Measurements from ENCODE around the gene BRD3.

The BRD3 gene

DNA sequence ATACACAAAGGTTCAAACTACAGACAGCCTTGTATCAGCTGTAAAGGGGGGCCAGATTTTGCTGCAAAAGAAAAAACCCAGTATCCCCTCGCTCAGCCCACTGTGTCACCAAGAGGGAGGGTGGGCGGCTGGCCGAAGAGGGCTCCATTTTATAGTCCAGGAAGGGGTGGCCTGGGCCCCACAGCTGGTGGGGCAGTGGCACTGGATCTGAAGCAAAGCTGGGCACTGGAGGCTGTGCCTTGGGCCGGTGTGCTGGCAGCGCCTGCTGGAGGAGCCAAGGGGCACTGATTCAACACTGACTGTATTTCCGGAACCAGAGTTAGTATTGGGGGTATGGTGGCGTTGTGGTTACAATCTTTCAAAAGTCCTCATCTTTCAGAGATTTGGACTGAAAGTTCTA lies 9.1 kb downstream of the BRD3 start:
- no peak overlapping the region for H3K27ac ChIP-seq
- peaks cover 19% of the 10 kb centered on the region for H3K36me3 ChIP-seq
- TF ChIP-seq, protein P1, sequence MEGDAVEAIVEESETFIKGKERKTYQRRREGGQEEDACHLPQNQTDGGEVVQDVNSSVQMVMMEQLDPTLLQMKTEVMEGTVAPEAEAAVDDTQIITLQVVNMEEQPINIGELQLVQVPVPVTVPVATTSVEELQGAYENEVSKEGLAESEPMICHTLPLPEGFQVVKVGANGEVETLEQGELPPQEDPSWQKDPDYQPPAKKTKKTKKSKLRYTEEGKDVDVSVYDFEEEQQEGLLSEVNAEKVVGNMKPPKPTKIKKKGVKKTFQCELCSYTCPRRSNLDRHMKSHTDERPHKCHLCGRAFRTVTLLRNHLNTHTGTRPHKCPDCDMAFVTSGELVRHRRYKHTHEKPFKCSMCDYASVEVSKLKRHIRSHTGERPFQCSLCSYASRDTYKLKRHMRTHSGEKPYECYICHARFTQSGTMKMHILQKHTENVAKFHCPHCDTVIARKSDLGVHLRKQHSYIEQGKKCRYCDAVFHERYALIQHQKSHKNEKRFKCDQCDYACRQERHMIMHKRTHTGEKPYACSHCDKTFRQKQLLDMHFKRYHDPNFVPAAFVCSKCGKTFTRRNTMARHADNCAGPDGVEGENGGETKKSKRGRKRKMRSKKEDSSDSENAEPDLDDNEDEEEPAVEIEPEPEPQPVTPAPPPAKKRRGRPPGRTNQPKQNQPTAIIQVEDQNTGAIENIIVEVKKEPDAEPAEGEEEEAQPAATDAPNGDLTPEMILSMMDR (IDR thresholded peaks at IDR 0.05): no peak
- H3K4me3 ChIP-seq (ENCODE audit: low read depth in 1 of 2, low read length in 1 of 2): no peak overlapping the region
- peaks cover 24 to 29% of the 10 kb centered on the region in 2 experiments for H3K4me1 ChIP-seq (ENCODE audit: control insufficient read depth in 1 of 2, insufficient read depth in 1 of 2, low read depth in 1 of 2, low read length in 1 of 2)
- H3K27me3 ChIP-seq: no peaks in the 10 kb centered on the region
- H3K9me3 ChIP-seq: no peaks in the 10 kb centered on the region

- Histone ChIP-seq H3K9me3 (no peaks in the 10 kb centered on the region), H3K27ac (no peak overlapping the region), H3K36me3 (peaks cover 22% of the 10 kb centered on the region), H3K4me3 (ENCODE audit: low read depth in 1 of 2, low read length in 1 of 2) (no peak overlapping the region), H3K27me3 (no peaks in the 10 kb centered on the region), H3K4me1 (ENCODE audit: control insufficient read depth in 1 of 2, insufficient read depth in 1 of 2, low read depth in 1 of 2, low read length in 1 of 2) (peaks cover 24 to 29% of the 10 kb centered on the region in 2 experiments)
- TF ChIP-seq, protein P1 (IDR thresholded peaks at IDR 0.05): no peak
These were observed 9.8 kb downstream of the BRD3 start for GRCh38 chr9:134057751-134058701.

DNA sequence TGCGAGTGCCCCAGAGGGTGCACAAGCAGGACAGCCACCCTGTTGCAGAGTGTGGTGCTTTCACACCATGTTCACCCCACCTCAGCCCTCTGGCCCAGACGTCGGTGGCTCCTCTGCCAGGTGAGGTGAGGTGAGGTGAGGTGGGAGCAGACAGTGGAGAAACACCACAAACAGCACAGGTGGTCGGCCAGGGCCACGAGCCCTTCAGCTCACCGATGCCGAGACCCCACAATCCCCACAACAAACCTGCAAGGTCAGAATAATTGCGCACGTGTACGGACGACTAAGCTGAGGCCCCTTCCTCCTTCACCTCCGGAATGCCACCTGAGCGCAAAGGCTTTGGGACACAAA lies 10.5 kb downstream of the BRD3 start:
- H3K36me3 ChIP-seq: peaks cover 29% of the 10 kb centered on the region
- peaks cover 24 to 29% of the 10 kb centered on the region in 2 experiments for H3K4me1 ChIP-seq (ENCODE audit: control insufficient read depth in 1 of 2, insufficient read depth in 1 of 2, low read depth in 1 of 2, low read length in 1 of 2)
- no peak overlapping the region for H3K4me3 ChIP-seq (ENCODE audit: low read depth in 1 of 2, low read length in 1 of 2)
- TF ChIP-seq, protein P1 (IDR thresholded peaks at IDR 0.05): no peak
- H3K27ac ChIP-seq: no peak overlapping the region
- no peaks in the 10 kb centered on the region for H3K9me3 ChIP-seq
- no peaks in the 10 kb centered on the region for H3K27me3 ChIP-seq

DNA sequence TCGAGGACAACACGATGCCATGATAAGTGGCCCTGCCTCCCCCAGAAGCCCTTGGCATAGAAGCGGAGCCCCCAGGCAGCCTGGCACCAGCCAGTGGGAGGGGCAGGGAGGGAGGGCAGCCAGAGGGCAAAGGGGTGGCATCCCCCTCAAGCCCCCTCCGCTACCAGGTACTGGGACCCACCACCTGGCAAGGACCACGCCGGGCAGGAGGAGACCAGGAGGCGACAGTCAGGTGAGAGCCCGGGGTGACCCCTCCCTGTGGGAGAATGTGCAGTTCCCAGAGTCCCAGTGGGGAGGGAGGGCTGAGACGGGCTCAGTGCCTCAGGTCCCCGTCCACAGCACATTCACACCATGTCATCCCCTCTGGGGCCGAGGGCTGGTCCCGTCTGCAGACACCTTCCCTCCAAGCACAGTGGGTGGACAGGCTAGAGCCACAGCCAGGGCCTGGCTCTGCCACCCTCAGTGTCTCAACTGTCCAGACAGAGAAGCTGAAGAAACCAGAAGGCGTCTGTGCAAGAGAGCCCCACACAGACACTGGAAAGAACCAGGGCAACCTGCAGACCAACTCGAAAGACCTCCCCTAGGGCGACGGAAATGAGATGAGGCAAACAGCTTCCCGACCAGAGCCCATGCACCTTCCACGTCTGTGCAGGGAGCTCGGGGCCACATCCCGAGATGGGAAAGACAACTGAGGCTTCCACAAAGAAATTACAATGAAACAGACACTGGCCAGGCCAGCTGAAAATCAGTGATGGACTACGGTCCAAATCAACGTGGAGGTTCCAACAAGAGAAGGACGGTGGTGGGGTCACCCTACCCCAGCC lies 11.1 kb downstream of the BRD3 start:
- Histone ChIP-seq H3K4me3 (ENCODE audit: low read depth in 1 of 2, low read length in 1 of 2) (no peak overlapping the region), H3K9me3 (no peaks in the 10 kb centered on the region), H3K36me3 (peaks cover 34% of the 10 kb centered on the region), H3K27ac (no peak overlapping the region), H3K4me1 (ENCODE audit: control insufficient read depth in 1 of 2, insufficient read depth in 1 of 2, low read depth in 1 of 2, low read length in 1 of 2) (peaks cover 24 to 29% of the 10 kb centered on the region in 2 experiments), H3K27me3 (no peaks in the 10 kb centered on the region)
- TF ChIP-seq, protein P1 (IDR thresholded peaks at IDR 0.05): no peak

GRCh38 chr9:134055981-134056461 lies 11.8 kb downstream of the BRD3 start:
- H3K27ac ChIP-seq: no peak overlapping the region
- no peaks in the 10 kb centered on the region for H3K9me3 ChIP-seq
- H3K36me3 ChIP-seq: peaks cover 41% of the 10 kb centered on the region
- TF ChIP-seq, protein P1 (IDR thresholded peaks at IDR 0.05): no peak
- no peak overlapping the region for H3K4me3 ChIP-seq (ENCODE audit: low read depth in 1 of 2, low read length in 1 of 2)
- no peaks in the 10 kb centered on the region for H3K27me3 ChIP-seq
- H3K4me1 ChIP-seq (ENCODE audit: control insufficient read depth in 1 of 2, insufficient read depth in 1 of 2, low read depth in 1 of 2, low read length in 1 of 2): peaks cover 18 to 27% of the 10 kb centered on the region in 2 experiments

Measured in neutrophil (primary cell).